HG03103 (cell line): Measurements from ENCODE around the gene TRIM15.

Experiments
- ATAC-seq: cut with Tn5 transposase; IDR thresholded peaks from one replicate; pipeline ENCODE4 v1.9.1; 2021; ENCODE audit warnings: low read depth; ENCODE audit not compliant: unreplicated experiment

The TRIM15 gene

DNA sequence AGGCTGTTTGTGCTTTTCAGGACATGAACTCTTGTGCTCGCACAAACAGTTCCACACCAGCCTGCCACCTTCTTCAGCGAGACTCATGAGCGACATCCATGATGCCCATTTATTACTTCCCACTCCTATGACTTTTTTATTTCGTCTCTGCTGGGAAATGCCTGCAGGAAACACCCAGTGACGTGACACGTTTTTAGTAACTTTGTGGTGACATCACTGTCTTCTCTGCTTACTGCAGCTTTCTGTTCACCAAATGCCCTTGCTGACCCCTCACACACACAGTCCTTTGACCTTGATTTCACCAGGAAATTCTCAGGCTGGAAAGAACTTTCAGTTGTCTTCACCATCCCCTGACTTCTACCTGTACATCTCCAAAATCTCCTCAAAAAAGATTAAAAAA lies 18.5 kb upstream of the TRIM15 start:
- no peak for ATAC-seq

DNA sequence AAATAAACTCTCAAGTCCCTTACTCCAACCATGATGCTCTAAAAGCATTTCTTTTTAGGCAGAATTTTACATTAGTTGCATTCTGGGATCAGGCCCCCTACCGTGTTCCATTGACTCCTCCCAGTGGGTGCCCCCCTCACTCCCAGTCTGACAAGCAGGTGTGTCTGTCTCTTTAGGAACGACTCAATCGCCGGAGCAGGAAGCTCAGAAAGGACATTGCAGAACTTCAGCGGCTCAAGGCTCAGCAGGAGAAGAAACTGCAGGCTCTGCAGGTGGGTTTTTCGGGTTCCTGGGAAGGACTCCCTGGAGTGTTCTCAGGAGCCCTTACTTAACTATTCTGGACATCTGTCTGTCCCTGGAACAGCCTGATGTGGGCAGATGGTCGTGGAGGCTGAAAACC lies 17.5 kb upstream of the TRIM15 start:
- no peak for ATAC-seq

DNA sequence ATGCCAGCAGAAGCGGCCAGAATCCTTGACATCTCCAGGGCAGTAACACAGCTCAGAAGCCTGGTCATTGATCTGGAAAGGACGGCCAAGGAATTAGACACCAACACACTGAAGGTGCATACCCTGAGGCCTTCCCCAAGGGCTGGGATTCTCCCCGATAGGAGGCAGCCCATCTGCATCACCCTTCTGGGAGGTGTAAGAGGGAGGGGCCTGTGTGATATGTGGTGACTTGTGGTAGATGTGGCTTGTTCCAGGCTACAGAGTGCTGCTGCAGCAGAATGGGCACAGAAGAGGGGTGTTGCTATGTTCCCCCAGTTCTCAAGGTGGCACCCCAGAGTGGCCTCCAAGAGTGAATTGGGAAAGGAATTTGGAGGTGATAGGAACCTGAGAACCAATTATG lies 16.2 kb upstream of the TRIM15 start:
- ATAC-seq = no peak

DNA sequence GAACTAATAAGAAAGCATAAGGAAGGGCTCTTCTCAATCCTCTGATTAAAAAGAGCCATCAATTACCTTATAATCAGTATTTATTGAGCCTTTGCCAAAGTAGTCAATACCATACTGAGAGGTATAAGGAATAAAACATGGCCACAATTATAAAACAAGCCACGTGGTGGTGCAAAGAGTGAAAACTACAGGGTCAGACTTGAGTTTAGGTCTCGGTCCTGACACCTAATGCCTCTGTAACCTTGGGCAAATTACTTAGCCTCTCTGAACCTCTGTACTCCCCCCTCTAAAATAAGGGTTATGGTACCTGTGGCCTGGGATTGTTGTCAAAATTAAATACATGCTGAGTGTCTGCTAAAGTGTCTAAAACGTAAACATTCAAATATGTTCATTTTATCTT lies 14.1 kb upstream of the TRIM15 start:
- ATAC-seq = no peak

DNA sequence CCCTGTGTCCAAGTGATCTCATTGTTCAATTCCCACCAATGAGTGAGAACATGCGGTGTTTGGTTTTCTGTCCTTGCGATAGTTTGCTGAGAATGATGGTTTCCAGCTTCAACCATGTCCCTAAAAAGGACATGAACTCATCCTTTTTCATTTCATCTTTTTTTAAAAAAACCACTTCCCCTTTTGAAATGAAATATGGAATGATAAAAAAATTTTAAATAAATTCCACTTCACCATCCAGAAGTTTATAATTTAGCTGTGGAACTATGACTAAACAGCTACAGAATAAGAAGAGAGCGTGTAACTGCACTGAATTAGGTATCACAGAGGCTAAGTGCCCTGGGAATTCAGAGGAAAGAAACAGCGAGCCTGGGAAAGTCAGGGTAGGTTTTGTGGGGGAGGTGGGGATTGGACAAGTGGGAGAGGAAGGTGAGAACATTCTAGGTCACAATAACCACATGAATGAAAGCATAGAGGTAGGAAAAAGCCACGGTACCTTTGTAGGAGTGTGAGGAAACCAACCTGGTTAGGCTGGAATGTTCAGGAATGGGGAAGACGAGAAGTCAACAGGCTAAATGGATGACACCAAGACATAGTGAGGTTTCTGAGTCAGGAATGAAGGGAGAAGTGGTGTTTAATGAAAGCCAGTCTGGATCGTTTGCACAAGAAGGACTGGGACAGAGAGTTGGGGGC lies 13.3 kb upstream of the TRIM15 start:
- no peak for ATAC-seq

DNA sequence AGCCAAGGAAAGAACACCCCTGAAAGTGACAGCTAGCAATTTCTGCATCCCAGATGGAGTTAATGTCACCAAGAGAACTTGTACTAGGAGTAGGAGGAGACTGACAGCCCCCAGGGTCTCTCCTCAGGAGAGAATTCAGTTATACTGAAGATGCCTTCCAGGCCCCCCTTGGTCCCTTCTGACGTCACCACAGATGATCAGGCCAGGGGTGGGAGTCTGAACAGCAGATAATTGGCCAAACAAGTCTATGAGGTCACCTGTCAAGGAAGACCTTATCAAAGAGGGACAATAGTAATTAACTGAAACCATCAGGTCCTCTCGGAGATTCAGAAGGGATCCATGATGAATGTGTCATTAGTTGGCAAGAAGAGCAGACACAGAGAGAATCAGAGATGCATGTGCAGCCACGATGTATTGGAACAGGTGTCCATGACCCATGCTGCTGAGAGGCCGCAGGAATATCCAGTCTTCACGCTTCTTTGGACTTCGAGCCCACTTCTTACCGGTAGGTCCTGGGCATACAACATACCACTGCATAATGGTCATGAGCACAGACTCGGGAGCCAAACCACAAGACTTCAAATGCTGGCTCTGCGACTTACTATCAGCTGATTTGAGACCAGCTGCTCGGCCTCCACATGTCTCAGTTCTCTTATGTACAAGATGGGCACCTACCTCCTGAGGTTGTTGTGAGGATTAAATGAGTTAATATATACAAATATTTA lies 12.5 kb upstream of the TRIM15 start:
- no peak for ATAC-seq

DNA sequence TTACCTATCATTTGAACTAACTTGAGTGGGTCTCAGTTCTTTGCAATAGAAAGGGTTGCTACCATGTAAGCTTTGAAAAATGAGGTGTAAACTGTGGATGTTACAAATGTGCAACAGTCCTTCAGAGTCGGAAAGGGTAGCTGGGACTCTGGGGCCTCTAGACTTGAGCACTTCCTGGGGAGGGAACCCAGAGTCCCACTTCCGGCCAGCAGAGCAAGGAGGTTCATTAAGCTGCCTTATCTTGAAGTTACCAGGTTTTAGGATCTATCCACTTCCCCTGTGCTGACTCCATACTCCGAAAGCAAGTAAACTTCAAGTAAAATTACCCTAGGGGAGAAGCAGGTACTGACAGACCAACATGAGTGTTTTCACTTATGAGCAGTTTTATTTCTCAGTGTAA lies 11.8 kb upstream of the TRIM15 start:
- ATAC-seq = no peak

DNA sequence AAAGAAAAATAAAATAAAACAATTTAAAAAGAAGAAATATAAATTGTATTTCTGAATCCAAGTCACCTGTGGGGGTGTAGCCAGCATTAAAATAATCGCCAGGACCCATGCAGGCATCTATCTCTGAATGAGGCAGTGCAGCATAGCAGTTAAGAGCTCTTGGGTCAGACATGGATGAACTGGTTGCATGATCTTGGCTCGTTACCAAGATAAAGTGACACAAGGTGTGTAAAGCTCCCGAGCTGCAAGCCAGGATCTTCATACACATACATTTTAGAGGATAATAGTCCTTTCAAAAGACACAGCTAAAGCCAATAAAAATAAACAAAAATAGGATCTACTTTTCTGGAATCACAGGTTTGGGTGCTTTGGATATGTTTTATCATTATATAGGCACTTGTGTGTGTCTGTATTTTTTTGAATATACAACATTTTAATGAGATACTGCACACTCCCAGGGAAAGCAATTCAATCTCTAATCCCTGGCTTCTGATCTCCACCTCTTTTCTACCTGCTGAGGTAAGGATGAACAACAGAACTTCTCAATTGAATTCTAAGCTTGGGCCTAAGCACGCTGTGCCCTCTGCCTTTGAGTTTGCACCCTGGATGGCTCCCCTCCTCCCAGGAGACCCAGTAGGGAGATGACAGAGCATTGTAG lies 11.2 kb upstream of the TRIM15 start:
- ATAC-seq = no peak

DNA sequence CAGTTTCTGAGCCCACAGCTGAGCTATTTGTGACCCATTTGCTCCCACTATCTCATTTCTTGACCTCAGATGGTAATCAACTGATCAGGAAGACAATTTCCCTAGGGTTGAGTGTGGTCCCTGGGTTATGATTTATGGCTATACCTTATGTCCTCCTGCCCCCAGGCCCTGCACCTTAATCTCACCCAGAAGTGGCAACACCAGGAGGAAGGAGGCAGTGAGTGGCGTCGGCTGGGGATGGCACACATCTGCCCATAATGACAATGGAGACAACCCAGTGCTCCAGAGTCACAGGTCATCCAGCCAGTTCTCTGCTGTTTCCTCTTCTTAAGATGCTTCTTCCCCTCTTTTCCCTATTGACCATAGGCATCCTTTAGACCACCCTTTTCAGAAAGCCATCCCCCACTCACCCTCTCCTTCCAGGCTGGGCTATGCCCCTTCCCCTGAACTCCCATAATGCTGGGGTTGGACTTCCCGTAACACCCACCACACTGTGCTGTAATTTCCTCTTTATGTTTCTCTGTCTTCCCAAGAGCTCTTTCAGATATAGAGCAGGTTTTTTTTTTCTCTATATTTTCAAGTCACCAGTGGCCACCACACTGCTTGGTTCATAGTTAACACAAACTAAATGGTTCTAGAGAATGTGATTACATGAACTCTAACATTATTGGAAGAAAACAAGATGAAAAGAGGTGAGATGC lies 10.3 kb upstream of the TRIM15 start:
- no peak for ATAC-seq

DNA sequence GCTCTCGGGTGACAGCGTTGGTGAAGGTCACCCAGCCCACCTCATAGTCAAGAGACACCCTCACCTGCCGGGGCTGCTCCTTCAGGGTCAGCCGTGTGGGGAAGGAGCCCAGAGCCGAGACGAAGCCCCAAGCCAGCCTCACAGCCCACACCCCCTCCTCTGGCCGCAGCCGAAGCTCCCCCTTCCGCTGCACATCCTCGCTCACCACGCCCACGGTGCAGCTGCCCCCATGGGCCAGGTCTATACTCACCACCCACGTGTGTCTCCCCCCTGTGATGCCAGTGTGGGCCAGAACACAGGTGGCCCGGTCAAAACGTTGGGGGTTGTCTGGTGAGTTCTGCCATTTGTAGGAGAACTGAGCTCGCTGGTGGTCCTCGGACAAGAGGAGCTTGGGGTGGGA lies 9.3 kb upstream of the TRIM15 start:
- no peak for ATAC-seq

DNA sequence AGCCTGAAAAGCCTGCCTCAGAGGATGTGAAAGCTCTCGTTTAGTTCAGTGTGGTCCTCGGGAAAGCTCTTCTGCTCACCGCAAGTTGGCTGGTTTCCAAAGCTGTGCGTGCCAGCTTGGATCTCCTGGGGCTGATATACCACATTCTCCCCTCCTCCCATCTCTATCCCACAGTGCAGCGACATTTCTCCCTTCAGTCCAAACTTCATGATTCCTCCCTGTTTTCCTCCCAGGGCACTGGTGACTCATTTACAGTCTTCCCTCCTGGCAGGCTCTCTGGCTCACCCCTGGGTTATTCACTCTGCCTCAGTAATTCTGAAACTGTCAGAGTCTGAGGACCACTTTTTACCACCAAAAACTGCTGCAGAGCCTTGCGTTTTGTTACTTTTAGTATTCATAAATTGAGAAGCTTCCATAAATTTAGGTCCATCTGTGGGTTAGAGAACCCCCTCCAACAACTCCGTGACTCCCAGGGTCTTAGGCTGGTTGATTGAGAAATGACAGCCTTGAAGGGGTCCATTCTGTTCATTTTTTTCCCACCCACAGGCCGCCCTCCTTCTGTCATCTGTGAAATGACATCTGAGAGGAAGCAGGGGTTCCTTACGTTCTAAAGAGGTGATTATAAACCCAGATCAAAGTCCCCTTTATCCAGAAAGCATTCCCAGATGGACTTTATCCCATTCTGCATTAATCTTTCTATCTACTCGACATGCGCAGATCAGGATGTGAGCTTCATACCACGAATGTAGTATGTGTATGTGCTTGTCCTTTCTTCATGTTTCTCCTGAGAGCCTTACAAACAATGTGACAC lies 8.4 kb upstream of the TRIM15 start:
- ATAC-seq = no peak

DNA sequence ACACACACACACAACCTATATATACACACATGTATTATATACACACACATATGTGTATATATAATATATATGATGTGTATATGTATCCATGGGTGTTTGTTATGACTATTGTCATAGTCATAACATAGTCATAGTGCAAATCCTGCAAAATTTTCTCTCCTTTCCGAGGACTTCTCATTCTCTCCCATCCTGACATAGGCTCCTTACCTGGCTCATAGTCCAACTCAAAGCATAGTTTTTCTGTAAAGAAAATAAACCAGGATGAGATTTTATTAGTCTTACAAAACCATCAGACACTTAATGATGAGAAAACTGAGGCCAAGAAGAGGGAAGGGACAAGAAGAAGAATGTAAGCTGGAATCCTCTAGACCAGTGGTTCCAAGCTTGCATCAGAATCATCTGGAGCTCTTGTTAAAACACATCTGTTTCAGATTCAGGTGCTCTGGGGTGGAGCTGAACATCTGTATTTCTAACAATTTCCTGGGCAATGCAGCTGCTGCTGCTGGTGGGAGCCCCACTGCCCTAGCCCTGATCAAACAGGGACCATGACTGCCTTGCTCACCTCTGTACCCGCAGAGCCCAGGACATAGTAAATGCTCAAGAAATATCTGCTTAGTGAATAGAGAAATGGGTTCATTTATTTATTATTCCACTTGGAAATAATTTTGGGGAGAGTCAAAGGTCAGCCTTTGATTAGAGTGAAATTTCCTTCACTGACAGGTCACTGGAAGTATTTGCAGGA lies 7.7 kb upstream of the TRIM15 start:
- ATAC-seq = no peak

DNA sequence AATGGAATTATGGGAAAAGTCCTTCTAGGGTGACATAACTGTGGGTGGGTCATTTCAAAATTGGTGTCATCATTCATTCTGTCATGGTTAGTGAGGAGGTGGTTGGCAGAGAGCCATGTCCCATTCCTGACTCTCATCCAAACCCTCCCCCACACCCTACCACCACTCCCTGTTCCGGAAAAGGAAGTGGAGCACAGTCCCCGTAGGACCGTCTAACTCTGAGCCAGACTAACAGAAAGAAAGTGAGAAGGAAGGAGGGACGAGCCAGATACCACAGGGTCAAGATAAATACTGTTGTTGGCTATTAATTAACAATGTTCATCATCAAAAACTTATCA lies 7.1 kb upstream of the TRIM15 start:
- no peak for ATAC-seq

DNA sequence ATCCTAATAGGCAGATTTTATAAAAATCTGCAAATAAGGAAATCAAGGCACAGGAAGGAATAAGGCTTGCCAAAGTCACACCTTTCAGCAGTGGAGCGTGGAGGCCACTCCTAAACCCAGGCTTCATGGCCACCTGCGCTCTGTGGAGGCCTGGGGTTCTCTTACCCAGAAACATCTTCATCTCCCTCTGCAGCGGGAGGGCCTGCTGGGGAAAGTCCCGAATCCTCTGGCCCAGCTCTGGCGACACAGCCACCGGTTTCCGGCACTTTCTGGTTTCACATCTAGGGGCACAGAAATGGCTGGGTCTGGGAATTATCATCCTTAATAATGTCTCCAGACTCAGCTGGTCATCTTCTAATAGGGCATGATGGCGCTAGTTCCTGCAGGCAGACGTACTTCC lies 6.6 kb upstream of the TRIM15 start:
- no peak for ATAC-seq

DNA sequence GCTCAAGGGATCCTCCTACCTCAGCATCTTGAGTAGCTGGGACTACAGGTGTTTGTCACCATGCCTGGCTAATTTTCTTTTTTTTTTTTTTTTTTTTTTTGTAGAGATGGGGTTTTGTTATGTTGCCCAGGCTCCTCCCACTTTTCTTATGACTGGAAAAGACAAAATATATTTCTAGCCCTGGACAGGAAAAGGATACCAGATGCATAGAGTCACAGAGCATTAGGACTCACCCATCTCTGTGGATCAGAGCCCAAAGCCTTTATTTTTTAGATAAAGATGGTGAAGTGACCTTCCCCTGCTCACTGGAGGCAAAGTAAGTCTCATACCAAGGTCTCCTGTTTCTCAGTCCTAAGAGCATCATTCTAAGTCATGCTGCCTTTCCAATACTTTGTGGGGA lies 5.8 kb upstream of the TRIM15 start:
- ATAC-seq = no peak

DNA sequence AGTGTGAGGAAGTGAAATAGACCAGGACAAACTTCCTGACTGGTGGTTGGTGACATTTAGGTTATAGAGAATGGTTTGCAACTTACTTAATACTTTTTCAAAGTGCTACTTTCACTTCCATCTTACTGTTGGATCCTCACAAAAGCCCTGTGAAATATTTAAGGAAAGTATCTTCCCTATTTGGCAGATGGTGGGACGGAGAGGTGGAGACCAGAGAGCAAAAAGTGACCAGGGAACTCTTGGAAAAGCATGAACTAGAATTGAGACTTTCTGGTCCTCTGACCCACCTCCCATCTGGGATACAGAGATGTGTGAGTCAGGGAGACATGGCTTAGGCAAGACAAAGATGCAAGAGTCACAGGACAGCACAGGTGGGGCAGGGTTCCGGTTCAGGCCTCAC lies 5.3 kb upstream of the TRIM15 start:
- ATAC-seq = no peak

DNA sequence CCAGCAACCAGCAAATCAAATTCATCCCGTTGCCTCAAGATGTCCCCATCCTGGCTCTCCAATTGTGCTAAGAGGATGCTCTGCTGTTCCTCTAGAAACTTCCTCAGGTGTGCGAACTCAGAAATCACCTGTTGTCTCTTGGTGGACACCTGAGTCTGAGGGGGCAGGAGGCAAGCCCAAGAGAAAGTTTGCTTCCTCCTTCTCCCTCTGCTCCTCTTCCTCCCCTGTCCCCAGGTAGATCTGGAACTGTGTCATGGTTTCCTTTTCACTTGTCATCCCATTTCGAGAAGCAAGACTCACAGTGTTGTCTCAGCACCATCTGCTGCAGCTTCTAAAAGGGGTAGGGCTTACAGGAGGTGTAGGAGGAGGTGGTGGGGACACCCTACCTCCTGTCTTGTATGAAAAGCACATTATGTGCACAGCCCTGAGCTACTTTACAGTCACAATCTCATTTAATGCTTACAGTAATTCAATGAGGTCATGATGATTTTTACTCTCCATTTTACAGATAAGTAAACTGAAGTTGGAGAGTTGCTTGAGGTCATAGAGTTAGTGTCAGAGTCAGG lies 4.8 kb upstream of the TRIM15 start:
- ATAC-seq = no peak

DNA sequence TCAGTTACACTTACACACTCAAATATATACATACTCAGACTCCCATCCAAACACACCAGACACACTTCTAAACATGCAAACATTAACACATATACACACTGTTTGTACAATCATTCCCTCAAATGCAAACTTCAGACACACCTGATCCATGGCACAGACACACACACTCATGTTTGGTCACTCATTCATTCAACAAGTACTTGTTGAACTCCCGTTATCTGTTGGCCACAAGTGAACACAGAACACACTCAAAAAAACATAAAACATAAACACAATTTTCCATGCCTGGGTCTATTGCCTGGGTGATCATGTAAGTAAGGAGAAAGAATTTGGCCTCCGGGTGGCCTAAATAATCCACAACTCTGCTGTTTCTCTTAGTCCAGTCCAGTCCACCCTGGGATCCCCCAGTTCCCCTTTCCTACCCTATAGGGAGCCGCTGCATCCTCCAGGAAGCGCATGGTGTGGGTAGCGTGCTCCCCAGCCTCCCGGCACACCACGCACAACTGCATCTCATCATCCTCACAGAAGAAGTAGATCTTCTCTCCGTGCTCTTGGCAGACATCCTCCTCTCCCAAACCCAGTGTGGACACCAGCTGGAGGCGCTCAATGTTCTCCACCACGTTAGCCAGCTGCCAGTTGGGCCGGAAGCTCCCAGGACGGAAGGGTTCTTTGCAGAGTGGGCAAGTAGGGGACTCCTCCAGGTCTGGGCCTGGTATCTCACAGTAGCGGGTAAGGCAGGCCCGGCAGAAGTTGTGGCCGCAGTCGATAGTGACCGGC lies 3.1 kb upstream of the TRIM15 start:
- no peak for ATAC-seq
